ENCODE results near the gene MLLT3.

MLLT3 gene

GRCh38 chr9:20492772-20493171 is 129.5 kb downstream of the MLLT3 start:
- Histone ChIP-seq H3K4me2 (ENCODE audit: low read depth, low read length, poor library complexity, severe bottlenecking) (no peak overlapping the region), H3K9me2 (replicated peaks; ENCODE audit: low read depth, low read length) (no peaks in the 10 kb centered on the region), H3K9me3 (ENCODE audit: insufficient read depth, low read depth, low read length) (no peaks in the 10 kb centered on the region), H2AFZ (ENCODE audit: low read length) (no peak overlapping the region), H3K36me3 (ENCODE audit: insufficient read depth, low read length) (no peaks in the 10 kb centered on the region), H4K20me1 (ENCODE audit: insufficient read depth, low read length, poor library complexity, severe bottlenecking) (peaks cover 11% of the 10 kb centered on the region), H3K4me3 (ENCODE audit: low read length, poor library complexity, severe bottlenecking) (no peak overlapping the region), H3K4me1 (ENCODE audit: insufficient read depth, low read length, poor library complexity, severe bottlenecking) (peaks cover 41% of the 10 kb centered on the region), H3K27me3 (ENCODE audit: insufficient read depth, low read length, poor library complexity, severe bottlenecking) (no peaks in the 10 kb centered on the region), H3F3A (ENCODE audit: low read depth) (no peaks in the 10 kb centered on the region), H3K9ac (ENCODE audit: low read depth, low read length, poor library complexity, severe bottlenecking) (no peak overlapping the region), H3K79me2 (ENCODE audit: insufficient read depth, low read length) (peaks cover 87% of the 10 kb centered on the region)
- TF ChIP-seq CTCF (conservative IDR thresholded peaks at IDR 0.05; ENCODE audit: low read length) = no peak
- no peak for TF ChIP-seq EZH2phosphoT487 (IDR thresholded peaks at IDR 0.05; ENCODE audit: borderline replicate concordance)

- Histone ChIP-seq H3K4me3 (ENCODE audit: low read length, poor library complexity, severe bottlenecking) (no peak overlapping the region), H4K20me1 (ENCODE audit: insufficient read depth, low read length, poor library complexity, severe bottlenecking) (peaks cover 11% of the 10 kb centered on the region), H3F3A (ENCODE audit: low read depth) (no peaks in the 10 kb centered on the region), H3K4me1 (ENCODE audit: insufficient read depth, low read length, poor library complexity, severe bottlenecking) (peaks cover 45% of the 10 kb centered on the region), H3K79me2 (ENCODE audit: insufficient read depth, low read length) (peaks cover 87% of the 10 kb centered on the region), H3K27me3 (ENCODE audit: insufficient read depth, low read length, poor library complexity, severe bottlenecking) (no peaks in the 10 kb centered on the region), H3K9ac (ENCODE audit: low read depth, low read length, poor library complexity, severe bottlenecking) (no peak overlapping the region), H3K4me2 (ENCODE audit: low read depth, low read length, poor library complexity, severe bottlenecking) (peak overlapping the region; percentile 6), H3K9me3 (ENCODE audit: insufficient read depth, low read depth, low read length) (no peaks in the 10 kb centered on the region), H3K36me3 (ENCODE audit: insufficient read depth, low read length) (no peaks in the 10 kb centered on the region), H3K9me2 (replicated peaks; ENCODE audit: low read depth, low read length) (no peaks in the 10 kb centered on the region), H2AFZ (ENCODE audit: low read length) (no peak overlapping the region)
- TF ChIP-seq EZH2phosphoT487 (IDR thresholded peaks at IDR 0.05; ENCODE audit: borderline replicate concordance) = no peak
- TF ChIP-seq CTCF (conservative IDR thresholded peaks at IDR 0.05; ENCODE audit: low read length) = no peak
Measured at GRCh38 chr9:20491612-20492011, 130.7 kb downstream of the MLLT3 start.

GRCh38 chr9:20490246-20490834 is 132.0 kb downstream of the MLLT3 start:
- Histone ChIP-seq H2AFZ (ENCODE audit: low read length) (no peak overlapping the region), H3K4me1 (ENCODE audit: insufficient read depth, low read length, poor library complexity, severe bottlenecking) (peaks cover 53% of the 10 kb centered on the region), H4K20me1 (ENCODE audit: insufficient read depth, low read length, poor library complexity, severe bottlenecking) (peaks cover 6% of the 10 kb centered on the region), H3K4me3 (ENCODE audit: low read length, poor library complexity, severe bottlenecking) (no peak overlapping the region), H3K4me2 (ENCODE audit: low read depth, low read length, poor library complexity, severe bottlenecking) (peak overlapping the region; percentile 6), H3K9me3 (ENCODE audit: insufficient read depth, low read depth, low read length) (no peaks in the 10 kb centered on the region), H3K9me2 (replicated peaks; ENCODE audit: low read depth, low read length) (no peaks in the 10 kb centered on the region), H3K9ac (ENCODE audit: low read depth, low read length, poor library complexity, severe bottlenecking) (no peak overlapping the region), H3K36me3 (ENCODE audit: insufficient read depth, low read length) (no peaks in the 10 kb centered on the region), H3K27me3 (ENCODE audit: insufficient read depth, low read length, poor library complexity, severe bottlenecking) (no peaks in the 10 kb centered on the region), H3K79me2 (ENCODE audit: insufficient read depth, low read length) (peaks cover 87% of the 10 kb centered on the region), H3F3A (ENCODE audit: low read depth) (no peaks in the 10 kb centered on the region)
- TF ChIP-seq EZH2phosphoT487 (IDR thresholded peaks at IDR 0.05; ENCODE audit: borderline replicate concordance) = no peak
- TF ChIP-seq CTCF (conservative IDR thresholded peaks at IDR 0.05; ENCODE audit: low read length) = no peak

Data from Loucy (cell line).